ENCODE data around the gene SPON1. TPM values are rescaled to one million over a fixed set of nuclear protein-coding genes. Genes with fewer than 3 reads are reported as not detected.

Gene SPON1
- total RNA-seq, 4 donors from 2014 or later, result 8.0 to 16.1 (median 11.3) TPM

DNA sequence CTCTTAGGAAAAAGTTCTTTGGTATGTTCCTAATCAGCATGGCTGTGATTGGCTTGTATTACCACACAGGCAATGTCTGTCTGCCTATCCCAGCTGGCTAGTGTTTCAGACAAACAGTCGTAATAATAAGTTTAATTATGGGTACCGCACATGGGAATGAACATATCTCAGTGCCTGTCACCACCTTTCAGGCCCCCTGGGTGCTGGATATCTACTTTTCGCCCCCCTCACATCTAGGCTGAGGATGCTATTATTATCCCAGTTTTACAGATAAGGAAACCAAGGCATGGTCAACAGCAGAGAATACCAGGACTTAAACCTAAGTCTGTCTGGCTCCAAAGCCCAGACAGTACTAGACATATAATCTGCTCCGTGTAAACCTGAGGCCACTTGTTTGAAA lies 174.8 kb downstream of the SPON1 start:
- Histone ChIP-seq H3K9me3 (no peaks in the 10 kb centered on the region), H3K27ac (no peak overlapping the region), H3K4me3 (no peak overlapping the region), H3K4me1 (peaks cover 10% of the 10 kb centered on the region), H3K36me3 (no peaks in the 10 kb centered on the region), H3K27me3 (no peaks in the 10 kb centered on the region)
- TF ChIP-seq, protein P1, sequence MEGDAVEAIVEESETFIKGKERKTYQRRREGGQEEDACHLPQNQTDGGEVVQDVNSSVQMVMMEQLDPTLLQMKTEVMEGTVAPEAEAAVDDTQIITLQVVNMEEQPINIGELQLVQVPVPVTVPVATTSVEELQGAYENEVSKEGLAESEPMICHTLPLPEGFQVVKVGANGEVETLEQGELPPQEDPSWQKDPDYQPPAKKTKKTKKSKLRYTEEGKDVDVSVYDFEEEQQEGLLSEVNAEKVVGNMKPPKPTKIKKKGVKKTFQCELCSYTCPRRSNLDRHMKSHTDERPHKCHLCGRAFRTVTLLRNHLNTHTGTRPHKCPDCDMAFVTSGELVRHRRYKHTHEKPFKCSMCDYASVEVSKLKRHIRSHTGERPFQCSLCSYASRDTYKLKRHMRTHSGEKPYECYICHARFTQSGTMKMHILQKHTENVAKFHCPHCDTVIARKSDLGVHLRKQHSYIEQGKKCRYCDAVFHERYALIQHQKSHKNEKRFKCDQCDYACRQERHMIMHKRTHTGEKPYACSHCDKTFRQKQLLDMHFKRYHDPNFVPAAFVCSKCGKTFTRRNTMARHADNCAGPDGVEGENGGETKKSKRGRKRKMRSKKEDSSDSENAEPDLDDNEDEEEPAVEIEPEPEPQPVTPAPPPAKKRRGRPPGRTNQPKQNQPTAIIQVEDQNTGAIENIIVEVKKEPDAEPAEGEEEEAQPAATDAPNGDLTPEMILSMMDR (IDR thresholded peaks at IDR 0.05), result no peak
- TF ChIP-seq POLR2AphosphoS5 (IDR thresholded peaks at IDR 0.05), result no peak
- no peak for TF ChIP-seq POLR2A (IDR thresholded peaks at IDR 0.05)
- TF ChIP-seq EP300 (IDR thresholded peaks at IDR 0.05), result no peak
- DNase-seq (ENCODE audit: low spot score in 2 of 2), result no peak
- 77% methylated on average over 4 of the region's 4 CpGs for WGBS

DNA sequence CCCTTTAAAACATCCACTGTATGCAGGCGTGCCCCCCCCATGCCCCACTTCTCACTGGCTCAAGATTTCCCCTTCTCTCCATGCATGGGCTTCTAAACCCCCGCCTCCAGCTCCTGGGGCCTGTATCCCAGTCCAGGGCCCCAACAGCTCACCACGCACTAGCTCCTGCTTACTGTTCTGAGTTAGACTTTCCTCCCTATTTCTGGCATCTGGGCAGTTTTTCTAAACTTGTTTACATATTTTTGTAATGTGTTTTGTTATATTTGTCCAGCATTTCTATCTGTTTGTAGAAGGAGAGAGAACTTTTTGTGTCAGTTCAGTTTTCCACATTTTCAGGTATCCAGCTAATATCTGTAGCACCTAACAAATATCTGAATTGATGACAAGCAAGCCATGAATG lies 178.5 kb downstream of the SPON1 start:
- peaks cover 4% of the 10 kb centered on the region for H3K4me1 ChIP-seq
- no peaks in the 10 kb centered on the region for H3K36me3 ChIP-seq
- no peak for DNase-seq (ENCODE audit: low spot score in 2 of 2)
- H3K27me3 ChIP-seq, result no peaks in the 10 kb centered on the region
- WGBS, result 77% methylated on average over 3 of the region's 3 CpGs
- H3K27ac ChIP-seq, result no peak overlapping the region
- no peak overlapping the region for H3K4me3 ChIP-seq
- TF ChIP-seq EP300 (IDR thresholded peaks at IDR 0.05) (no peak), POLR2AphosphoS5 (IDR thresholded peaks at IDR 0.05) (no peak), POLR2A (IDR thresholded peaks at IDR 0.05) (no peak)
- TF ChIP-seq, protein P1 (IDR thresholded peaks at IDR 0.05), result no peak
- no peaks in the 10 kb centered on the region for H3K9me3 ChIP-seq

DNA sequence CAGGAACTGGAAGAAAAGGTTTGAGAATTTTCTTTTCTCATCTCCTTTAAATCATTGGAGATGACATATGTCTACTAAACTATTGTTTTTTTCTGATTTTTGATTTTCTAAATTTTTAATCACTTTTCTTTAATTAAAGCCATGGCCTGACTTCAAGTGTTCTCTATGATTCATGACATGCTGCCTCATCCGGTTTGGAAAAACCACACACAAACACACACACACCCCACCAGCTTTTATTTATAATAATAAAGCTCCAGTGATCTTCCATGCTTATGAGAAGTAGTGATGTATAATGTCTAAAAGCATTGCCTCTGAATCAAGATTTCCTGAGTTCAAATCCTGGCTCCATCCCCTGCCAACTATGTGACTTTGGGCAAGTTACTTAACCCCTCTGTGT lies 179.2 kb downstream of the SPON1 start:
- DNase-seq (ENCODE audit: low spot score in 2 of 2), result no peak
- Histone ChIP-seq H3K36me3 (no peaks in the 10 kb centered on the region), H3K4me3 (no peak overlapping the region), H3K27ac (no peak overlapping the region), H3K4me1 (no peaks in the 10 kb centered on the region), H3K27me3 (no peaks in the 10 kb centered on the region), H3K9me3 (no peaks in the 10 kb centered on the region)
- WGBS, result 49% methylated on average over 1 of the region's 1 CpG
- TF ChIP-seq, protein P1 (IDR thresholded peaks at IDR 0.05), result no peak
- TF ChIP-seq EP300 (IDR thresholded peaks at IDR 0.05) (no peak), POLR2AphosphoS5 (IDR thresholded peaks at IDR 0.05) (no peak), POLR2A (IDR thresholded peaks at IDR 0.05) (no peak)

DNA sequence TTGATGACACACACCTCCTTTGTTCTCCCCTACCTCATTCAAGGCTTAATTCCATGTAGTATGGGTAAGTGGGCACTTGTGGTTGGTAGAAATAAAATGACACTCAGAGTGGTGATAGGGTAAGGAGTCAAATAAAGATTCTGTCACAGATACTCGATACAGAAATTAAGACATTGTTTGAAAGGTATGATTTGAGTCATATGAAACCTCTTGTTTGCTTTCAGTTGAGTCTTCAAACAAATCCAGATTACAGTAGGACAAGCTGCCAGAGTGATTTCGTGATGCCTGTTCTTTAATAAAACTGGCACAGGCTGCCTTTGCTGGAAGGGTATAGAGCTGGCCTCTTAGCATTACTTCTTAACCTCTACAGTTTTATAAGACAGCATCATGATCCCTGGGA lies 182.4 kb downstream of the SPON1 start:
- WGBS, result 71% methylated on average over 2 of the region's 2 CpGs
- DNase-seq (ENCODE audit: low spot score in 2 of 2), result no peak

DNA sequence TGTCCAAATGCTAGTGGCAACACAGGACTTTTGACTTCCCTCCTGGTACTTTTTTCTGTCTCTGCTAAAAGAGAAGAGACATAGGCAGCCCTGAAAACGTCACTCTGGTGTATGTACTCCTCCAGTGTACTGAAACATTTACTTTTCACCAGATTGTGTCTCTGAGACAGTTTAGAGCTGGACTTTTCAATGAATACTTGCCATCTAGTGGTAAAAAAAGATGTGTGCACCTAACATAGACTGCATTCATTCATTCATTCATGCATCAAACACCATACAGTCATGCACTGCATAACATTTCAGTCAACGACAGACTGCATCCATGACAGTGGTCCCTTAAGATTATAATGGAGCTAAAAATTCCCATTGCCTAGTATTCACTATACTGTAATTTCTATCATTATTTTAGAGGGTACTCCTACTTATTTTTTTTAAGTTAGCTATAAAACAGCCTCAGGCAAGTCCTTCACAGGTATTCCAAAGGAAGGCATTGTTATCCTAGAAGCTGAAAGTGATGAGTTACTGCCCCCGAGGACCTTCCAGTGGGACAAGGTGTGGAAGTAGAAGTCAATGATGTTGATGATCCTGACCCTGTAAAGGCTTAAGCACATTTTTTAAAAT lies 186.2 kb downstream of the SPON1 start:
- WGBS, result 39% methylated on average over 3 of the region's 3 CpGs
- peaks cover 1% of the 10 kb centered on the region for H3K9me3 ChIP-seq
- H3K27me3 ChIP-seq, result no peaks in the 10 kb centered on the region
- no peak overlapping the region for H3K4me3 ChIP-seq
- TF ChIP-seq, protein P1 (IDR thresholded peaks at IDR 0.05), result peak; percentile 32 to 50
- no peak for TF ChIP-seq EP300 (IDR thresholded peaks at IDR 0.05)
- TF ChIP-seq POLR2AphosphoS5 (IDR thresholded peaks at IDR 0.05), result no peak
- no peak for TF ChIP-seq POLR2A (IDR thresholded peaks at IDR 0.05)
- H3K4me1 ChIP-seq, result no peaks in the 10 kb centered on the region
- H3K27ac ChIP-seq, result no peak overlapping the region
- no peaks in the 10 kb centered on the region for H3K36me3 ChIP-seq
- DNase-seq (ENCODE audit: low spot score in 2 of 2), result no peak

More for the DNA sequence above, 182.4 kb downstream of the SPON1 start:
- H3K27me3 ChIP-seq, result no peaks in the 10 kb centered on the region
- TF ChIP-seq, protein P1 (IDR thresholded peaks at IDR 0.05), result no peak
- TF ChIP-seq POLR2A (IDR thresholded peaks at IDR 0.05), result no peak
- TF ChIP-seq POLR2AphosphoS5 (IDR thresholded peaks at IDR 0.05), result no peak
- TF ChIP-seq EP300 (IDR thresholded peaks at IDR 0.05), result no peak
- H3K27ac ChIP-seq, result no peak overlapping the region
- H3K4me1 ChIP-seq, result no peaks in the 10 kb centered on the region
- no peak overlapping the region for H3K4me3 ChIP-seq
- H3K9me3 ChIP-seq, result no peaks in the 10 kb centered on the region
- no peaks in the 10 kb centered on the region for H3K36me3 ChIP-seq

All from suprapubic skin (tissue), 4 donors.